Lung (tissue), 12 donors: Measurements from ENCODE around the gene RERG. TPM values are rescaled to one million over a fixed set of nuclear protein-coding genes. Genes with fewer than 3 reads are reported as not detected.

Experiments used
- ATAC-seq: fragments of 200-7000 bp; cut with Tn5 transposase; one replicate; pipeline ENCODE4 v1.9.1; 2020; ENCODE audit warnings: moderate number of reproducible peaks; ENCODE audit not compliant: insufficient read depth, low FRiP score
- DNase-seq, 3 donors: peaks; one replicate each; pipeline ENCODE4 v3.0.0-alpha.2; 2013 to 2017
- H3K27ac ChIP-seq, 2 donors: one replicate each; pipeline ENCODE4 v1.5.1; 2013; ENCODE audit warnings: mild to moderate bottlenecking in 2 of 2, moderate library complexity in 2 of 2, control low read depth in 1 of 2, inconsistent platforms in 1 of 2, low read depth in 1 of 2, low read length in 1 of 2
- H3K27me3 ChIP-seq, 3 donors: one replicate each; pipeline ENCODE4 v1.5.1; 2013; ENCODE audit warnings: low read length in 2 of 3; ENCODE audit not compliant: control insufficient read depth in 3 of 3, insufficient read depth in 3 of 3
- H3K36me3 ChIP-seq, 4 donors: one replicate each; pipeline ENCODE4 v1.5.1; 2013; ENCODE audit warnings: low read length in 4 of 4, mild to moderate bottlenecking in 1 of 4, moderate library complexity in 1 of 4; ENCODE audit not compliant: control insufficient read depth in 4 of 4, insufficient read depth in 4 of 4
- H3K4me1 ChIP-seq, 5 donors: one replicate each; pipeline ENCODE4 v1.5.1; 2013; ENCODE audit warnings: low read length in 5 of 5, mild to moderate bottlenecking in 2 of 5, moderate library complexity in 1 of 5; ENCODE audit not compliant: control insufficient read depth in 5 of 5, insufficient read depth in 5 of 5
- H3K4me3 ChIP-seq: one replicate; pipeline ENCODE4 v1.5.1; 2013; ENCODE audit warnings: mild to moderate bottlenecking, control low read depth, moderate library complexity
- H3K9ac ChIP-seq, 2 donors: one replicate each; pipeline ENCODE4 v1.5.1; 2013; ENCODE audit warnings: low read length in 2 of 2, control low read depth in 1 of 2; ENCODE audit not compliant: insufficient read depth in 1 of 2
- H3K9me3 ChIP-seq, 4 donors: one replicate each; pipeline ENCODE4 v1.5.1; 2013; ENCODE audit warnings: low read length in 3 of 4, mild to moderate bottlenecking in 1 of 4, moderate library complexity in 1 of 4; ENCODE audit not compliant: control insufficient read depth in 4 of 4, insufficient read depth in 3 of 4
- CTCF ChIP-seq: IDR thresholded peaks from 2 replicates; pipeline ENCODE4 v1.5.1; 2012; ENCODE audit warnings: mild to moderate bottlenecking; ENCODE audit errors: control extremely low read depth, extremely low read depth
- WGBS, 2 donors: extraction: QIAGEN DNeasy Blood & Tissue Kit; methylation state at CpG; one replicate each; pipeline ENCODE4 v1.1.7; 2013; 5-methylcytosine and 5-hydroxymethylcytosine counted together
- polyA plus RNA-seq, 2 donors: library from polyadenylated mRNA; stranded (reverse); fragments of 200-250 nt; gene quantifications; one replicate each; pipeline ENCODE4 v1.2.1, GENCODE V29; 2013
- total RNA-seq, 2 donors: library from RNA; depleted of rRNA in 1 of 2; stranded (reverse); fragments of >200 nt in 1 of 2; gene quantifications; one replicate each; pipeline ENCODE4 v1.2.1, GENCODE V29; 2014 to 2021
- donor health status: control.
- donor health status: control.
- donor health status: Bipolar disorder and iron deficiency.
- donor health status: healthy.
- donor health status: DM: yes; HTN: yes; CAD: no.

The RERG gene
- total and polyA plus RNA-seq, 4 donors, result 3.3 to 20.1 (median 8.5) TPM

- Histone ChIP-seq H3K36me3 (no peaks in the 10 kb centered on the region), H3K9ac (no peak overlapping the region), H3K4me1 (peaks cover 1 to 40% (median 4%) of the 10 kb centered on the region in 5 donors), H3K9me3 (no peaks in the 10 kb centered on the region), H3K27me3 (no peaks in the 10 kb centered on the region), H3K4me3 (no peak overlapping the region), H3K27ac (peak overlapping the region; percentile 21 to 24)
- WGBS, 2 donors, result 46 to 47% methylated on average over 1 of the region's 1 CpG
- no peak for ATAC-seq
- no peak for TF ChIP-seq CTCF
- DNase-seq, result no peak
Observed at GRCh38 chr12:15155271-15155670, 65.9 kb downstream of the RERG start.

- H3K36me3 ChIP-seq, result no peaks in the 10 kb centered on the region
- H3K27me3 ChIP-seq, result no peaks in the 10 kb centered on the region
- WGBS, 2 donors, result 79 to 83% methylated on average over 3 of the region's 3 CpGs
- H3K4me1 ChIP-seq, result peaks cover 1 to 40% (median 4%) of the 10 kb centered on the region in 5 donors
- ATAC-seq (no peak), DNase-seq (no peak)
- no peaks in the 10 kb centered on the region for H3K9me3 ChIP-seq
- no peak overlapping the region for H3K27ac ChIP-seq
- H3K9ac ChIP-seq, result no peak overlapping the region
- TF ChIP-seq CTCF, result no peak
- no peak overlapping the region for H3K4me3 ChIP-seq
Observed at GRCh38 chr12:15154103-15154502, 67.1 kb downstream of the RERG start.

- 50 to 54% methylated on average over 2 of the region's 2 CpGs for WGBS, 2 donors
- Histone ChIP-seq H3K36me3 (no peaks in the 10 kb centered on the region), H3K27ac (peak overlapping the region in 1 of 2 donors; percentile 45), H3K9me3 (no peaks in the 10 kb centered on the region), H3K4me3 (no peak overlapping the region), H3K27me3 (no peaks in the 10 kb centered on the region), H3K9ac (no peak overlapping the region), H3K4me1 (peaks cover 1 to 45% (median 4%) of the 10 kb centered on the region in 5 donors)
- no peak for TF ChIP-seq CTCF
- no peak for DNase-seq
- no peak for ATAC-seq
Observed at GRCh38 chr12:15152868-15153267, 68.3 kb downstream of the RERG start.

GRCh38 chr12:15152456-15152855 is 68.8 kb downstream of the RERG start:
- DNase-seq (peak in 1 of 3 donors; percentile 46), ATAC-seq (no peak)
- Histone ChIP-seq H3K4me1 (peaks cover 1 to 46% (median 4%) of the 10 kb centered on the region in 5 donors), H3K27me3 (no peaks in the 10 kb centered on the region), H3K36me3 (no peaks in the 10 kb centered on the region), H3K9me3 (no peaks in the 10 kb centered on the region), H3K4me3 (no peak overlapping the region), H3K27ac (no peak overlapping the region), H3K9ac (no peak overlapping the region)
- 72 to 89% methylated on average over 1 of the region's 1 CpG for WGBS, 2 donors
- no peak for TF ChIP-seq CTCF
